HUES48 (cell line): Measurements from ENCODE around the gene FOXN1.

Experiments
- H3K27ac ChIP-seq: one replicate; pipeline ENCODE4 v1.7.0; 2013; ENCODE audit warnings: low read depth, low read length, inconsistent platforms
- H3K27me3 ChIP-seq: 2 replicates; pipeline ENCODE4 v1.6.1; 2013; ENCODE audit warnings: mild to moderate bottlenecking, low read length; ENCODE audit not compliant: control insufficient read depth, insufficient read depth
- H3K36me3 ChIP-seq: 2 replicates; pipeline ENCODE4 v1.6.1; 2013; ENCODE audit warnings: low read length; ENCODE audit not compliant: control insufficient read depth, insufficient read depth
- H3K4me1 ChIP-seq: 2 replicates; pipeline ENCODE4 v1.6.1; 2013; ENCODE audit warnings: mild to moderate bottlenecking, low read length; ENCODE audit not compliant: control insufficient read depth, insufficient read depth
- H3K4me3 ChIP-seq: 2 replicates; pipeline ENCODE4 v1.5.1; 2013; ENCODE audit warnings: mild to moderate bottlenecking, low read depth, low read length
- H3K9ac ChIP-seq: 2 replicates; pipeline ENCODE4 v1.6.1; 2013; ENCODE audit warnings: mild to moderate bottlenecking, low read depth, low read length, moderate library complexity
- H3K9me3 ChIP-seq: 2 replicates; pipeline ENCODE4 v1.6.1; 2013; ENCODE audit warnings: low read length; ENCODE audit not compliant: control insufficient read depth, insufficient read depth

FOXN1 gene

DNA sequence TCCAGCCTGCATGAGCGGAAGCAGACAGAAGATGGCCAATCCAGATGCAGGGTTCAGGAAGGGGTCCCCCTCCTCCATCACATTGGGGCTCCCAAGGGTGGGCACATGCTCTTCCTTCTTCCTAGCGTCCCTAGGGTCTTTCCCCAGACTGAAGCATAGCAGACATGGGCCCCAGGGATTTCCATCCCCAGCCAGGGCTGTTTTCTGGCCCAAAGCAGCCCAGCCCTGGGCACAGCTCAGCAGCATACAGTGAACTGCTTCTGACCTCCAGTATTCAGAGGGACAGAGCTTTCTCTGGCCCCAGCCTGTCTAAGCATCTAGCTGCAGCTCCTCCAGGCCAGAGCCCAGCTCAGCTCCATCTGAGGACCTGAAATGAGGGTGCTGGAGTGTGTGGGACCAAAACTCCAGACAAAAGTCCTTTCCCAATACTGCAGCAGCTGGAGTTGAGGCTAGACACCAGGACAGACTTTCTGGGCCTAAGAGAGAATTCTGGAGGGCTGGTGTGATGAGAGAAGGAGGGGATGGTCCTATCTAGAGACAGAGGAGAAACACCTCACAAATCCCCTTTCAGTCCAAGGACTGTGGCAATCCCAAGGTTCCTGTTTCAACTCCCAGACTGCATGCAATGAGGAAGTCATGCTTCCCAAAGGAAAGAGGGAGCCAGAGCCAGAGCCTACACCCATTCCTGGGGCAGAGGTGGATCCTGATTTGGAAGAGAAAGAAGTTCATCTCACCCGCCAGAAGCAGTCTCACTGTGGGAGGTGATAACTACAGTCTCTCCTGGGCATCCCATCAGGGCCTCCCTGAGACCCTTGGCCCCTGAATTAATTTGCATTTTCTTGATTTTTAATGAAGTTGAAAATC, 4.5 kb upstream of the FOXN1 start:
- H3K27me3 ChIP-seq: no peaks in the 10 kb centered on the region
- no peak overlapping the region for H3K27ac ChIP-seq
- H3K4me3 ChIP-seq: no peak overlapping the region
- H3K36me3 ChIP-seq: no peaks in the 10 kb centered on the region
- no peaks in the 10 kb centered on the region for H3K9me3 ChIP-seq
- peaks cover 14% of the 10 kb centered on the region; the same call in 1 of the 2 replicates for H3K4me1 ChIP-seq
- no peak overlapping the region for H3K9ac ChIP-seq

DNA sequence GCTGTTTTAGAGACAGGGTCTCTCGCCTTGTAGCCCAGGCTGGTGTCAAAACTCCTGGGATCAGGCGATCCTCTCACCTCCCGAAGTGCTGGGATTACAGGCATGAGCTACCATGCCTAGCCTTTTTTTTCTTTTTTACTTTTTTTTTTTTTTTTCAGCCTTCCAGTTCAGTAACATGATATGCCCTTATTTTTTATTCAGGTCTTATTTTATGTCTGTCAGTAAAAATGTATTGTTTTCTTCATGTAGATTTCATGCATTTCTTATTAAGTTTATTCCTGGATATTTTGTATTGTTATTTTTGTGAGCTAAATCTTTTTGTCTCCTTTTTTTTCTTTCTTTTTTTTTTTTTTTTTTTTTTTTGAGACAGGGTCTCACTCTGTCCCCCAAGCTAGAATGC, 2.7 kb upstream of the FOXN1 start:
- Histone ChIP-seq H3K9ac (no peak overlapping the region), H3K4me3 (no peak overlapping the region), H3K9me3 (no peaks in the 10 kb centered on the region), H3K36me3 (no peaks in the 10 kb centered on the region), H3K27me3 (no peaks in the 10 kb centered on the region; the same call in 1 of the 2 replicates), H3K4me1 (peaks cover 9% of the 10 kb centered on the region; the same call in 1 of the 2 replicates), H3K27ac (no peak overlapping the region)

DNA sequence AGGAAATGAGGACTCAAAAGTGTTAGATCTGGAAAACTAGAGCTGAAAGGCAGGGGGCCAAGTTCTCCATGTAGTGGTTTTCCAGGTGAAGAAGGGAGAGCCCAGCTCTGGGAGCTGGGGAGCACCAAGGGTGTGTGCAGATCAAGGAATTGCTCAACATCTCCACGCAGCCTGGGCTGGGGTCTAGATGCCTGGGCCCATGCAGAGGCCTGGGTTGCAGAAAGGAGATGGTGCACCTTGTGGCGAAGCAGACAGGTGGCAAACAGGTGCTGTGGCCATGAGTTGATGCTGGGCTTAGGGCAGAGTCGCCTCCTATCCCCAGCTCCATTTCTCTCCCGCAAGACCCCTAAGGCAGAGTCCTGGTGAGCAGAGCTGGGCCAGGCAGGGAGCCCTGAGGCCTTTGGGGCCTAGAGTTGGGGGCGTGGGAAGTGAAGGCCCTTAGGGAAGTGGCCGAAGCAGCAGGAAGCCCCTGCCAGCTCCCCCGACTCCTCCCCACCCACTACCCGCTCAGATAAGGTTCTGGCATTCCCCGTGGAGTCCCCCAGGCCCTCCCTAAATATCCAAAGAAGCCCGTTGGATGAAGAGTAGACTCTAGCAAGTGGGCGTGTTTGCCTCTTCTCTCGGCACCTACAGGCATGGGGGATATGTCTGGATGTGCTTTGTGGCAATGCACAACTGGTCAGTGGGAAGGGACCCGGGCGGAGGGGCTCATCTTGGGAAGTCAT, 777 bp downstream of the FOXN1 start:
- H3K9ac ChIP-seq: no peak overlapping the region
- H3K27me3 ChIP-seq: peaks cover 2% of the 10 kb centered on the region; the same call in 1 of the 2 replicates
- H3K27ac ChIP-seq: no peak overlapping the region
- peaks cover 4% of the 10 kb centered on the region; the same call in 1 of the 2 replicates for H3K4me1 ChIP-seq
- no peaks in the 10 kb centered on the region for H3K9me3 ChIP-seq
- H3K36me3 ChIP-seq: no peaks in the 10 kb centered on the region
- no peak overlapping the region for H3K4me3 ChIP-seq

DNA sequence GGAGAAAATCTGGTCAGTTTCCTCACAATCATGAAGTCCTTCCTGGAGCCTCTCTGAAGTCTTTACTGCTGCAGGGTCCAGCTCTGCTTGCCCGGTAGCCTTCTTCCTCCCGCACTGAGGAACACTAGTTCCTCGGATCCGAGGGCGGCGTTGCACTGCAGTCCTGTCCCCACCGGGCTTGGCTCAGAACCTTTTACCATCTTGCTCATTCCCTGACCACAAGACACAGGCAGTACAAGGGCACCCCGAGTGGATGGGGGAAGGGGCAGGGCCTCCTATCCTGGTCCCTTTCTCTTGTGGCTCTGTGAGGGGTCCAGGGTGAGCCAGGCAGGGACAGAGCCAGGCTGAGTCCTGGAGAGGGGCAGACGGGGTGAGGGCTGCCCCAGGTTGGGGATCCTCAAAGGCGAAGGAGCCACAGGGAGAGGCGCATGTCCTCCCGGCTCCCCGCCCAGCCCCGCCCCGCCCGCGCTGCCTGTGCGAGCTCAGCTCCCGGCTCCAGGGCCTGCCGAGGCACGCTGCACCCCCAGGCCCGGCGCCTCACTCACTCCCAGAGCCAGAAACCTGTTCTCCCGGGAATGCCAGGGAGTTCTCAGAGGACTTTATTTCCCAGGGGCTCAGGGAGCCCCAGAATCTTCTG, 1.5 kb downstream of the FOXN1 start:
- peaks cover 4% of the 10 kb centered on the region; the same call in 1 of the 2 replicates for H3K4me1 ChIP-seq
- H3K27ac ChIP-seq: no peak overlapping the region
- H3K4me3 ChIP-seq: no peak overlapping the region
- no peaks in the 10 kb centered on the region for H3K36me3 ChIP-seq
- no peak overlapping the region for H3K9ac ChIP-seq
- H3K9me3 ChIP-seq: no peaks in the 10 kb centered on the region
- H3K27me3 ChIP-seq: peaks cover 2% of the 10 kb centered on the region; the same call in 1 of the 2 replicates

DNA sequence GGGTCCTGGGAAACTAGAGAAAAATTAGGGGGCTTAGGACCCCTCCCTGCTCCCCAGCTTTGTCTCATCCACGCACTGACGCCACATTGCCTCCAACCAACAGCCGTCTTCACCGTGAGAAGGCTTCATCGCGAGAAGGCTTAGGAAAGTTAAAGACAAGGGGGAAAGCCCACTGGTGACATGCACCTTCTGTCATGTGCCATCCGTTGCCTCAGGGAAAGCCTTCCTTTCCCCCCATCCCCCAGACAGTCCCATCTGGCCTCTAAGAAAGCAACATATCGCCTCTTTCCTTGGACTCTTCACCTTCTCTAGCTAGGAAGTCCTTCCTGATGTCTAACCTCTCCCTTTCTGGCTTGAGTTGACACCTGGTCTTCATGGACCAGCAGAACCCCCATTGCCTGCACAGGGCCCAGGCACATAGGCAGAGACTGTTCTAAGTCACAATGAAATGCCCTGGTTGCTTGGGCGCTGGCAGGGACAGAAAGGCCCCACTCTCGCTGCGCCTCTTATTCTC, 2.1 kb downstream of the FOXN1 start:
- Histone ChIP-seq H3K4me3 (no peak overlapping the region), H3K27ac (no peak overlapping the region), H3K4me1 (peaks cover 4% of the 10 kb centered on the region; the same call in 1 of the 2 replicates), H3K9ac (no peak overlapping the region), H3K36me3 (no peaks in the 10 kb centered on the region), H3K27me3 (peaks cover 2% of the 10 kb centered on the region; the same call in 1 of the 2 replicates), H3K9me3 (no peaks in the 10 kb centered on the region)

DNA sequence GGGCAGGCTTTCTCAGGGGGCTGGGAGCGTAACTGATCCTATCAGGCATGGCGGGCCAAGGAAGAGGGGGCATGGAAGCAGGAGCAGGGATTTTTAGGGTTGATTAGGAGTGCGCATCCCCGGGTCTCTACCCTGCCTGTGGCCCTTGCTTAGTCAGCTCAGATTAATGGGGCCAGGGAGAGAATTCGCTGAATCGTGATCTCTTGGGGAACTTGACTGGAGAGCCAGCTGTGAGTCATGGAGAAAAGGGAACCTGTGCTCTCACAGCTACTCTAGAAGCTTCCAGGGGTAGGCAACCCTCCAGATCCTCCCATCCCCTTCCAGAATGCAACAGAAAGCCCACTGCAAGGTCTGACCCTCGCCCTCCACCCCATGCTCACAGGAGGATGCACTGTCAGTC, 3.6 kb downstream of the FOXN1 start:
- no peak overlapping the region for H3K27ac ChIP-seq
- no peaks in the 10 kb centered on the region for H3K36me3 ChIP-seq
- peaks cover 4% of the 10 kb centered on the region; the same call in 1 of the 2 replicates for H3K4me1 ChIP-seq
- no peak overlapping the region for H3K9ac ChIP-seq
- peaks cover 2% of the 10 kb centered on the region; the same call in 1 of the 2 replicates for H3K27me3 ChIP-seq
- H3K9me3 ChIP-seq: no peaks in the 10 kb centered on the region
- H3K4me3 ChIP-seq: no peak overlapping the region

DNA sequence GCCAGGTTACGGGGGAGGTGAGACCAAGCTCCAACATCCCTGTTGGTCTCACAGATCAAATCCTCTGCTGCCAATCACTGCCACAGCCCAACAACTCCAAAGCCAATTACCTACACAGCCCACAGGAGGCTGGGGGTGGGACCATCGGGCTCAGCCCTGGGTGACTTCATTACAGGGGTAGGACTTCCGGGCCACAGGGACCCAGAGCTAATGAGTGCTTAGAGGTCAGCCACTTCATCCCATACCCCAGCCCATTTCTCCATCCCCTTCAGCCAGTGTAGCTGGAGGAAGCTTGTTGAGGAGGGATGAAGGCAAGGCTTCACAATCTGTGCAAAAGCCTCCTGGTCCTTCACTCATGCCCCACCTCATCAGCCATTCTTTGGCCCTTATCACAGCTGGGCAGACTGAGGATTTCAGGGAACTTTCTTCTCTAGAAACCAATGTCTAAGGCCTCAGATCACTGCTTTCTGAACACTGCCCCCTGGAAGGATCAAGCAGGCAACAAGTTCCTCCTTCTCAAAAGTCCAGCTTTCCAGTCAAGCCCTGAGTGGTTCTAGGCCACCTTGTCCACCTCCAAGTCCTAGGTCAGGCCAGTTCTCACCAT, 5.8 kb downstream of the FOXN1 start:
- peaks cover 2% of the 10 kb centered on the region; the same call in 1 of the 2 replicates for H3K27me3 ChIP-seq
- H3K9ac ChIP-seq: no peak overlapping the region
- H3K9me3 ChIP-seq: no peaks in the 10 kb centered on the region
- H3K4me3 ChIP-seq: no peak overlapping the region
- no peak overlapping the region for H3K27ac ChIP-seq
- H3K4me1 ChIP-seq: peaks cover 4% of the 10 kb centered on the region; the same call in 1 of the 2 replicates
- no peaks in the 10 kb centered on the region for H3K36me3 ChIP-seq

DNA sequence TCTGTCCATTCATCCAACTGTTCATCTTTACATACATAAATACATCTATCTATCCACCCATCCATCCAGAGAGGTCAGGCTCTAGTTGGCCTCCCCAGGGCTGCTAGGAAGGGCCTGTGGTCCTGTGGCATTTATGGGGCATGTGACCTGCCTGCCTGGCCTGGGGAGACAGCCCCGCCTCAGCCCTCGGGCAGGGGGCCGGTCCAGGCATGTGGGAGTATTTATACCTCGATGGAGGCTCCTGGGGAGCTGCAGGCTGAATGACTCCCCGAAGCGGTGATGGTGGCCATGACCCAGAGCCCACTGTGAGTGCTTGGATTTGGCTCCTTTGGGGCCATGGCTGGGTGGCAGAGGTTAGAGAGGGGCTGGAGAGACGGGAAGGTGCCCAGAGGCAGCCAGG, 7.3 kb downstream of the FOXN1 start:
- Histone ChIP-seq H3K4me3 (no peak overlapping the region), H3K27me3 (0 out of 2 replicates have a peak, but pooled peaks cover 2% of the 10 kb centered on the region), H3K4me1 (no peaks in the 10 kb centered on the region), H3K9me3 (no peaks in the 10 kb centered on the region), H3K36me3 (no peaks in the 10 kb centered on the region), H3K27ac (no peak overlapping the region), H3K9ac (no peak overlapping the region)

DNA sequence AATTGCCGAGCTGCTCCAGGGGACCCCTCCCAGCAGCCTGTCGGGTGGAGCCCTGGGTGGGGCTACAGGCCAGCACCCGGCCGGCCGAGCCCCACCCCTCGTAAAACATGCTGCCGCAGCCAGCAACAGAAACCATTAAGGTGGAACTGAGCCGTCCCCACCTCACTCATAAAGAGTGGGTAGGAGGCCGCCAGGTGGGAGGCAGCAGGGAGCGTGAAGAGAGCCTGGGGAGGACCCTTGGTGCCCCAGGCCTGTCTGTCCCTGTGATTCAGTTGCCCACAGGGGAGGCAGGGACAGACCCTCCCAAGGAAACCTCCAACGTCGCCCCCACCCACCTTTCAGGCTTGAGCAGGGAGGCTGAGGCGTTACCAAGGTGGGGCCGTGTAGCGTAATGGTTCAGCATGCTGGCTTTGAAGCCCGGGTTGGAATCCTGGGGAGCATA, 8.4 kb downstream of the FOXN1 start:
- Histone ChIP-seq H3K4me3 (no peak overlapping the region), H3K27me3 (no peaks in the 10 kb centered on the region), H3K9me3 (no peaks in the 10 kb centered on the region), H3K27ac (no peak overlapping the region), H3K36me3 (no peaks in the 10 kb centered on the region), H3K4me1 (no peaks in the 10 kb centered on the region), H3K9ac (no peak overlapping the region)

DNA sequence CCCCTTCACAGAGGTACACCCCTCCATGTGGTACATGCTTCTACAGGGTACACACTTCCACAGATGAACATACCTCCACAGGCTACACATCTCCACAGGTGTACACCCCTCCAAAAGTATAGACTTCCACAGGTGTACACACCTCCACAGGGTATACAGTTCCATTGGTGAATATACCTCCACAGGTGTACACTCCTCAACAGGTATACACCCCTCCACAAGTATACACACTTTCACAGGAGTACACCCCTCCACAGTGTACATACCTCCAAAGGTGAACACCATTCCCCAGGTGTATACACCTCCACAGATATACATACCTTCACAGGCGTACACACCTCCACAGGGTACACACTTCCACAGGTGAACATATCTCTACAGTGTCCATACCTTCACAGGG, 9.4 kb downstream of the FOXN1 start:
- Histone ChIP-seq H3K4me1 (no peaks in the 10 kb centered on the region), H3K9me3 (no peaks in the 10 kb centered on the region), H3K36me3 (no peaks in the 10 kb centered on the region), H3K27me3 (no peaks in the 10 kb centered on the region), H3K27ac (no peak overlapping the region), H3K9ac (no peak overlapping the region), H3K4me3 (no peak overlapping the region)
